HG03045 (cell line): ENCODE measurements around the gene MAPK11.

Source experiments
- ATAC-seq: cut with Tn5 transposase; IDR thresholded peaks from one replicate; pipeline ENCODE4 v1.9.1; 2021; ENCODE audit warnings: mild to moderate bottlenecking, moderate library complexity; ENCODE audit not compliant: unreplicated experiment

Gene MAPK11

GRCh38 chr22:50308597-50308935 is 38.4 kb upstream of the MAPK11 start:
- no peak for ATAC-seq

GRCh38 chr22:50307890-50308596 is 37.9 kb upstream of the MAPK11 start:
- no peak for ATAC-seq

GRCh38 chr22:50306753-50307749 is 36.9 kb upstream of the MAPK11 start, which contains the start of gene PLXNB2:
PLXNB2 (minus strand) TSS chr22:50307646; CDS start chr22:50290584, 17,062 bp downstream.
- no peak for ATAC-seq

- ATAC-seq, result no peak
These were observed 35.9 kb upstream of the MAPK11 start for GRCh38 chr22:50305923-50306566.

GRCh38 chr22:50305393-50305922 is 35.3 kb upstream of the MAPK11 start:
- ATAC-seq, result no peak

GRCh38 chr22:50304528-50305392 is 34.6 kb upstream of the MAPK11 start:
- ATAC-seq, result no peak

GRCh38 chr22:50303848-50304527 is 33.8 kb upstream of the MAPK11 start:
- no peak for ATAC-seq

- ATAC-seq, result no peak
These were observed 33.3 kb upstream of the MAPK11 start for GRCh38 chr22:50303515-50303847.

GRCh38 chr22:50302564-50302963 is 32.4 kb upstream of the MAPK11 start:
- no peak for ATAC-seq

- ATAC-seq, result no peak
These were observed 31.9 kb upstream of the MAPK11 start for GRCh38 chr22:50302041-50302541.

GRCh38 chr22:50301581-50301991 is 31.4 kb upstream of the MAPK11 start:
- ATAC-seq, result no peak

GRCh38 chr22:50300620-50301257 is 30.6 kb upstream of the MAPK11 start:
- no peak for ATAC-seq

GRCh38 chr22:50299785-50300619 is 29.8 kb upstream of the MAPK11 start:
- no peak for ATAC-seq

- no peak for ATAC-seq
These were observed 29.0 kb upstream of the MAPK11 start for GRCh38 chr22:50298937-50299784.

GRCh38 chr22:50298266-50298637 is 28.1 kb upstream of the MAPK11 start:
- ATAC-seq, result no peak

- ATAC-seq, result no peak
These were observed 27.5 kb upstream of the MAPK11 start for GRCh38 chr22:50297510-50298265.
